Mesodermal cell (in vitro differentiated cells): ENCODE data around the gene SLC35A3.

Experiments used
- H3K27ac ChIP-seq: 2 replicates; pipeline ENCODE4 v1.7.0; 2013; ENCODE audit warnings: mild to moderate bottlenecking, low read depth, low read length, moderate library complexity; ENCODE audit not compliant: severe bottlenecking
- H3K36me3 ChIP-seq: 2 replicates; pipeline ENCODE4 v1.7.1; 2013; ENCODE audit warnings: mild to moderate bottlenecking, low read length, moderate library complexity; ENCODE audit not compliant: control insufficient read depth, insufficient read depth
- H3K4me1 ChIP-seq: one replicate; pipeline ENCODE4 v1.7.1; 2013; ENCODE audit warnings: mild to moderate bottlenecking, low read length; ENCODE audit not compliant: insufficient read depth, control insufficient read depth, poor library complexity, severe bottlenecking
- H3K4me3 ChIP-seq: 2 replicates; pipeline ENCODE4 v1.7.0; 2013; ENCODE audit warnings: low read length, control low read depth, mild to moderate bottlenecking; ENCODE audit not compliant: insufficient read depth, poor library complexity, severe bottlenecking; ENCODE audit errors: extremely low read depth
- H3K9me3 ChIP-seq: 2 replicates; pipeline ENCODE4 v1.7.1; 2013; ENCODE audit warnings: mild to moderate bottlenecking, low read length, moderate library complexity; ENCODE audit not compliant: control insufficient read depth
- WGBS, 2 experiments: methylation state at CpG; one replicate each; pipeline ENCODE4 v1.1.5; 2013; ENCODE audit warnings: missing lambda C conversion rate in 2 of 2; ENCODE audit not compliant: insufficient coverage in 2 of 2; 5-methylcytosine and 5-hydroxymethylcytosine counted together

SLC35A3 gene

GRCh38 chr1:99996951-99997350 lies 27.2 kb downstream of the SLC35A3 start:
- Histone ChIP-seq H3K4me3 (no peak overlapping the region), H3K36me3 (peaks cover 3% of the 10 kb centered on the region), H3K4me1 (no peaks in the 10 kb centered on the region), H3K9me3 (peaks cover 2% of the 10 kb centered on the region), H3K27ac (no peak overlapping the region)
- WGBS, 2 experiments: 100% methylated on average over 2 of the region's 4 CpGs; no CpG with 5 or more reads in 1 of the 2 experiments

GRCh38 chr1:100001462-100001861 lies 31.7 kb downstream of the SLC35A3 start:
- Histone ChIP-seq H3K4me1 (no peaks in the 10 kb centered on the region), H3K4me3 (no peak overlapping the region), H3K27ac (no peak overlapping the region), H3K36me3 (peaks cover 2% of the 10 kb centered on the region), H3K9me3 (no peaks in the 10 kb centered on the region)
- WGBS, 2 experiments: no CpG with 5 or more reads among the region's 2 CpGs

- no peaks in the 10 kb centered on the region for H3K9me3 ChIP-seq
- no peak overlapping the region for H3K4me3 ChIP-seq
- no peaks in the 10 kb centered on the region for H3K4me1 ChIP-seq
- H3K36me3 ChIP-seq: no peaks in the 10 kb centered on the region
- WGBS, 2 experiments: no CpG with 5 or more reads among the region's 1 CpG
- H3K27ac ChIP-seq: no peak overlapping the region
These were observed 35.6 kb downstream of the SLC35A3 start for GRCh38 chr1:100005424-100005823.

- no peak overlapping the region for H3K4me3 ChIP-seq
- no peaks in the 10 kb centered on the region for H3K36me3 ChIP-seq
- no CpG with 5 or more reads among the region's 2 CpGs for WGBS, 2 experiments
- no peaks in the 10 kb centered on the region for H3K4me1 ChIP-seq
- H3K9me3 ChIP-seq: no peaks in the 10 kb centered on the region
- no peak overlapping the region for H3K27ac ChIP-seq
These were observed 36.9 kb downstream of the SLC35A3 start for GRCh38 chr1:100006688-100007087.

GRCh38 chr1:100009458-100009857 lies 39.7 kb downstream of the SLC35A3 start:
- Histone ChIP-seq H3K4me1 (no peaks in the 10 kb centered on the region), H3K27ac (no peak overlapping the region), H3K9me3 (no peaks in the 10 kb centered on the region), H3K4me3 (no peak overlapping the region), H3K36me3 (no peaks in the 10 kb centered on the region)

GRCh38 chr1:100010804-100011203 lies 41.0 kb downstream of the SLC35A3 start:
- Histone ChIP-seq H3K27ac (no peak overlapping the region), H3K9me3 (no peaks in the 10 kb centered on the region), H3K4me1 (no peaks in the 10 kb centered on the region), H3K4me3 (no peak overlapping the region), H3K36me3 (no peaks in the 10 kb centered on the region)
- WGBS, 2 experiments: 100% methylated on average over 1 of the region's 1 CpG

- Histone ChIP-seq H3K9me3 (no peaks in the 10 kb centered on the region), H3K27ac (no peak overlapping the region), H3K4me1 (no peaks in the 10 kb centered on the region), H3K4me3 (no peak overlapping the region), H3K36me3 (no peaks in the 10 kb centered on the region)
- WGBS, 2 experiments: 86 to 100% methylated on average over 1 of the region's 1 CpG
These were observed 49.4 kb downstream of the SLC35A3 start for GRCh38 chr1:100019220-100019619.

- no peak overlapping the region for H3K27ac ChIP-seq
- no peaks in the 10 kb centered on the region for H3K4me1 ChIP-seq
- 87 to 94% methylated on average over 2 to 3 of the region's 6 CpGs for WGBS, 2 experiments
- H3K4me3 ChIP-seq: no peak overlapping the region
- no peaks in the 10 kb centered on the region for H3K9me3 ChIP-seq
- H3K36me3 ChIP-seq: no peaks in the 10 kb centered on the region
These were observed 53.7 kb downstream of the SLC35A3 start for GRCh38 chr1:100023482-100023881.

GRCh38 chr1:100027212-100027611 lies 57.4 kb downstream of the SLC35A3 start:
- 100% methylated on average over 1 of the region's 1 CpG; no CpG with 5 or more reads in 1 of the 2 experiments for WGBS, 2 experiments
- Histone ChIP-seq H3K9me3 (no peaks in the 10 kb centered on the region), H3K4me1 (no peaks in the 10 kb centered on the region), H3K36me3 (no peaks in the 10 kb centered on the region), H3K27ac (no peak overlapping the region), H3K4me3 (no peak overlapping the region)

- Histone ChIP-seq H3K4me1 (no peaks in the 10 kb centered on the region), H3K9me3 (no peaks in the 10 kb centered on the region), H3K36me3 (no peaks in the 10 kb centered on the region), H3K4me3 (no peak overlapping the region), H3K27ac (no peak overlapping the region)
- WGBS, 2 experiments: no CpG with 5 or more reads among the region's 2 CpGs
These were observed 59.0 kb downstream of the SLC35A3 start for GRCh38 chr1:100028765-100029164.

- no peak overlapping the region for H3K27ac ChIP-seq
- H3K4me3 ChIP-seq: no peak overlapping the region
- no peaks in the 10 kb centered on the region for H3K4me1 ChIP-seq
- no peaks in the 10 kb centered on the region for H3K36me3 ChIP-seq
- no peaks in the 10 kb centered on the region for H3K9me3 ChIP-seq
These were observed 64.7 kb downstream of the SLC35A3 start for GRCh38 chr1:100034470-100034869.

GRCh38 chr1:100035214-100035613 lies 65.4 kb downstream of the SLC35A3 start:
- Histone ChIP-seq H3K9me3 (no peaks in the 10 kb centered on the region), H3K27ac (no peak overlapping the region), H3K36me3 (no peaks in the 10 kb centered on the region), H3K4me3 (no peak overlapping the region), H3K4me1 (peaks cover 3% of the 10 kb centered on the region)
- no CpG with 5 or more reads among the region's 1 CpG for WGBS, 2 experiments
